ENCODE measurements around the gene RAMP3.

The RAMP3 gene

DNA sequence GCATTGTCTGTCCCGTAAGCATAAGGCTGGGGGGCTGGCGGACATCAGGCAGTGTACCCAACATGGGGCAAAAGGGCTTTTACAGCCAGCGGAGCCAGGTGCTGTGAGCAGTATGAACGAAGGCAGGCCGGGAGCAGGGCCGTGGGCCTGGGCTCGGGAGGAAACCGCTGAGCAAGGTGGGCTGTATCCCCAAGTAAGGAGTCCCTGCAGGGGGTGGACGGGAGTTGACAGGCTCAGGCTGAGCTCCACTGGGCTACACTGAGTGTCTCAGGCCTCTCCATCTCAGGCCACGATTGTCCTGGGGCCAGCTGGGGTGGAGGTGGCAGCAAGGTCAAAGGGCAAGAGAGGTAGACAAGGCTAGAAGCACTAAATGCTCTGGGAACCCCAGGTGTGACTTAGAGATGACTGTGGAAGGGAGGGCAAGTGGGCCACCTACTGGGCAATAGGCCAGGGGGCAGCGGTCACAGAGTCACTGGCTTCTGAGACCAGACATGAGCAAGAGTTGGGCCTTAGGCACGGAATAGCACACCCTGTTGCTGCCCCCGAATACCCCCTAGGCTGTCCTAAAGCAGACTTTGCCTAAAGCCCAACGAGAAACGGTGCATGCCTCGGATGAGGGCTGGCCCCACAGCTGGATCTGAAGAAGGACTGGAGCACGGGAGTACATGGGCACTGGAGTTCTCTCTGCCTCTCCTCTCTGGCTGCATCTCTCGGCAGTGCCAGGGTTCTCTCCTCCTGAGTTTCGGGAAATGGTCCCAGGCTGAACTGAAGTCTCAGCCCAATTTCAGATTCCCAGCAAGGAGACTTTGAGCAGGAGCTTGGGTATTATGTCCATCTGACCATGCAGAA is 10.8 kb upstream of the RAMP3 start:
- H3K27ac ChIP-seq, result no peak overlapping the region
- TF ChIP-seq, protein P1, sequence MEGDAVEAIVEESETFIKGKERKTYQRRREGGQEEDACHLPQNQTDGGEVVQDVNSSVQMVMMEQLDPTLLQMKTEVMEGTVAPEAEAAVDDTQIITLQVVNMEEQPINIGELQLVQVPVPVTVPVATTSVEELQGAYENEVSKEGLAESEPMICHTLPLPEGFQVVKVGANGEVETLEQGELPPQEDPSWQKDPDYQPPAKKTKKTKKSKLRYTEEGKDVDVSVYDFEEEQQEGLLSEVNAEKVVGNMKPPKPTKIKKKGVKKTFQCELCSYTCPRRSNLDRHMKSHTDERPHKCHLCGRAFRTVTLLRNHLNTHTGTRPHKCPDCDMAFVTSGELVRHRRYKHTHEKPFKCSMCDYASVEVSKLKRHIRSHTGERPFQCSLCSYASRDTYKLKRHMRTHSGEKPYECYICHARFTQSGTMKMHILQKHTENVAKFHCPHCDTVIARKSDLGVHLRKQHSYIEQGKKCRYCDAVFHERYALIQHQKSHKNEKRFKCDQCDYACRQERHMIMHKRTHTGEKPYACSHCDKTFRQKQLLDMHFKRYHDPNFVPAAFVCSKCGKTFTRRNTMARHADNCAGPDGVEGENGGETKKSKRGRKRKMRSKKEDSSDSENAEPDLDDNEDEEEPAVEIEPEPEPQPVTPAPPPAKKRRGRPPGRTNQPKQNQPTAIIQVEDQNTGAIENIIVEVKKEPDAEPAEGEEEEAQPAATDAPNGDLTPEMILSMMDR (conservative IDR thresholded peaks at IDR 0.05), result no peak

DNA sequence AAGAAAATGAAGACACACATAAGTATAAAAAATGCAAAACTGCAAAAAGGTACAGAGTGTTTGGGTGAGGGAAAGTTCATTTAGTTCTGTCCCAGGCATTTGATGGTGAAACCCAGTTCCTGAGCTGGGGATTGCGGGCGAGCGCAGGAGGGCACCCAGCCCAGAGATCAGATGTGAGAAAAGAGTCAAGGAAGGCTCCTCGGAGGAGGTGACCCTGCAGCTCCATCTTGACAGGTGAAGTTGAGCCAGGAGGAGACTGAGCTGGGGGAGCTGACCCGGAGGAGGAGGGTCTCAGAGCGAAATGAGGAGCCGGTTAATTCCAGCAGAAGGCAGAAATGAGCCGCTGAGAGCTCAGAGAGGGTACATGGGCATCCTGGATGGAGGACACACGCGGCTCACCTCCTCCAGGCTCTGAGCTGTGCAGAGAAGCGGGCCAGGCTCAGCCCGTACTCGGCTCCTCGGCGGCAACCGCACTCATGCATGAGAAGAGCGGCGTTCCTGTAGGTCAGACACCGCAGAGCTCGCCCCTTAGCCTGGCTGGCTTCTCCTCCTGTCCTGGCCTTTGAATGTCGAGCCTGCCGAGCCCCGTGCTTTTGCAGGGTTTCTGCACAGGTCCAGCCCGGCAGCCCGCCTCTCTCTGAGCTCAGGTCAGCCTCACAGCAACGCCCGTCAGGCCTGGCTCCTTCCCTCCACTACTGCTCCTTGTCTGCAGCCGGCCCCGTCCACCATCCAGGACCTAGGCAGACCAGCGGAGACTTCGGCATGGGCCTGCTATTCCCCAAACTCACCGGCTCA is 9.5 kb upstream of the RAMP3 start:
- H3K27ac ChIP-seq, result no peak overlapping the region
- TF ChIP-seq, protein P1 (conservative IDR thresholded peaks at IDR 0.05), result no peak

DNA sequence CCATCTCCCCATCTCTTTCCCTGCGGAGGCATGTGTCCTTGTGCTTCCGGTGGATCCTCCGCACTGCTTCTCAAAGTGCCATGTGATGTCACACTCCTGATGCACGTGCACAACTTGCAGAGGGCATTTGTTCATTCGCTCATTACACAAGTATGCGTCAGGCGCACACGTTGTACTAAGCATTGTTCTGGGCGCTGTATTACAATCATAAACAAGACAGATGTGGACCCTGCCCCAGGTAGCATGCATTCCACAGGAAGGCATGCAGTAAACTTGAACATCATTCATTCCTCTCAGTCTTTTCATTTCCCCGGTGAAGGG is 9.0 kb upstream of the RAMP3 start:
- H3K27ac ChIP-seq, result no peak overlapping the region
- TF ChIP-seq, protein P1 (conservative IDR thresholded peaks at IDR 0.05), result no peak

- TF ChIP-seq, protein P1 (conservative IDR thresholded peaks at IDR 0.05), result no peak
- H3K27ac ChIP-seq, result no peak overlapping the region
Measured at GRCh38 chr7:45149606-45150005, 8.0 kb upstream of the RAMP3 start.

DNA sequence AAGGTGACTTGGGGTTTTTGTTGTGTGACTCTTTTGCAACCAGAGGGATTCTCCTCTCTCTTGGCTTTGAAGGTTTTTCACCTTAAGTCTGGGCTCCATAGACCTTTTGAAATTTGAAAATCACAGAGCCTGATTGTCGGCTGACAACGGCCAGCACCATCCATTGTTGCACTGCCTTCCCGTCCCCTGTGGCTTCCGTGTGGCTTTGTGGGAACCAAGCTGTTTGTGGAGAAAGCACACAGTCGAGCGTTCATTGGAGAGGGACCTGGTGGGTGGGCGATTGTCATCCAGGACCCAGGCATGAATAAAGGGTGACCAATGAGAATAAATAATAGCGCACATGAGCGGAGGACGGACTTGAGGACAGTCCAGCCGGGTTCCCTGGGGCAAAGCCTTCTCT is 7.4 kb upstream of the RAMP3 start:
- TF ChIP-seq, protein P1 (conservative IDR thresholded peaks at IDR 0.05), result no peak
- H3K27ac ChIP-seq, result no peak overlapping the region

DNA sequence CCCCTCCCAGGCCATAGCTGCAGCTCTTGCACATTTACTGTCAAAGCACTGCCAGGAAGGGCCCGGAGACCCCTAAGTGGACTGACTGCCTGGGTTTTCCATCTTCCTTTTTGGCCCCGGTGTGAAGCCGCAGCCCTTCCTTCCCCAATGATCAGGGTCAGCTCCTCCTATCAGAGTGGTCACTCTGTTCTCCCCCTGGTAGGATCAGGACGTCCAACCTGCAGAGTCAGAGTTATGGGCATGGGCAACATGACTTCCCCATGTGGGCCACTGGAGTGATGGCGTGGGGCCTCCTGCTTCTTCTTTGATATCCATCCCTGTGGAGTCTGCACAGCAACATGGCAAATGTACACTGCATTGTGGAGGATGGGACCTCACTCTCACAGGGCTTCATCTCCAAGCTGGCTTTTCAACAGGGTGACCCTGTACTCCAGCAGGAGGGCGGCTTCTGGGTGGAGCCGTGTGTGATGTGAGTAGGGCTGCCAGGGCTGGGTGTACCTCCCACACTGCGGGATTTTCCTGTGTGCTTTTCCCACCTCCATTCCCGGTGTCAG is 6.4 kb upstream of the RAMP3 start:
- no peak overlapping the region for H3K27ac ChIP-seq
- TF ChIP-seq, protein P1 (conservative IDR thresholded peaks at IDR 0.05), result no peak

DNA sequence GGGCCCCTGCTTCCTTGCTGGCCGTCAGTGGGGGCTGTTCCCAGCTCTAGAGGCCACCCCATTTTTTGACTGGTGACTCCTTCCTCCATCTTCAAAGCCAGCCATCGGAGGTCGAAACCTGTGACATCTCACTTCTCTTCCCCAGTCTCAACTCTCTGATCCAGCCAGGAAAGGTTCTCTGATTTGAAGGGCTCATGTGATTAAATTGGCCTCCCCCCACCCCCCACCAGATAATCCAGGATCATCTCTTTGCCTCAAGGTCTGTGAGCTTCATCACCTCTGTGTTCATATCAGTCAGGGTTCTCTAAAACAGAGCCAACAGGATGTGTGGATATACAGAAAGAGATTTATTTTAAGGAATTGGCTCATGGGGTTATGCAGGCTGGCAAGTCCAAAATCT is 5.6 kb upstream of the RAMP3 start:
- TF ChIP-seq, protein P1 (conservative IDR thresholded peaks at IDR 0.05), result no peak
- H3K27ac ChIP-seq, result no peak overlapping the region

All from VCaP (cell line).